ENCODE measurements around the gene UGT1A6.

UGT1A6 gene

DNA sequence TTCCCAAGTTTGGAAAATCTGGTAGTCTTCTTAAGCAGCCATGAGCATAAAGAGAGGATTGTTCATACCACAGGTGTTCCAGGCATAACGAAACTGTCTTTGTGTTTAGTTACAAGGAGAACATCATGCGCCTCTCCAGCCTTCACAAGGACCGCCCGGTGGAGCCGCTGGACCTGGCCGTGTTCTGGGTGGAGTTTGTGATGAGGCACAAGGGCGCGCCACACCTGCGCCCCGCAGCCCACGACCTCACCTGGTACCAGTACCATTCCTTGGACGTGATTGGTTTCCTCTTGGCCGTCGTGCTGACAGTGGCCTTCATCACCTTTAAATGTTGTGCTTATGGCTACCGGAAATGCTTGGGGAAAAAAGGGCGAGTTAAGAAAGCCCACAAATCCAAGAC is 79.5 kb downstream of the UGT1A6 start:
- no peak for DNase-seq

DNA sequence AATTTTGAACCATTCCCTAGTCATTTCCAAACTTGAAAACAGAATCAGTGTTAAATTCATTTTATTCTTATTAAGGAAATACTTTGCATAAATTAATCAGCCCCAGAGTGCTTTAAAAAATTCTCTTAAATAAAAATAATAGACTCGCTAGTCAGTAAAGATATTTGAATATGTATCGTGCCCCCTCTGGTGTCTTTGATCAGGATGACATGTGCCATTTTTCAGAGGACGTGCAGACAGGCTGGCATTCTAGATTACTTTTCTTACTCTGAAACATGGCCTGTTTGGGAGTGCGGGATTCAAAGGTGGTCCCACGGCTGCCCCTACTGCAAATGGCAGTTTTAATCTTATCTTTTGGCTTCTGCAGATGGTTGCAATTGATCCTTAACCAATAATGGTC is 79.9 kb downstream of the UGT1A6 start:
- no peak for DNase-seq

DNA sequence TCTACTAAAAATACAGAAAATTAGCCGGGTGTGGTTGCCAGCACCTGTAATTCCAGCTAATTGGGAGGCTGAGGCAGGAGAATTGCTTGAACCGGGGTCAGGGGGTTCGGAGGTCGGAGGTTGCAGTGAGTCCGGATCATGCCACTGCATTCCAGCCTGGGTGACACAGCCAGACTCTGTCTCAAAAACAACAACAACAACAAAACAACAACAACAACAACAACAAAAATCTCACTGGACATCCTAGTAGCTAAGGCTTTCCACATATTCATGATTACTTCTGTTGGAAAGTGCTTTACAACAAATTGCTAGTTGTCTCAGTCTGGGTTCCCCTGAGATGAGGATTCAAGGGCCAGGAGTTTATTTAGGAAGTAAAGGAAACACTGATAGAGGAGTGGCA is 81.2 kb downstream of the UGT1A6 start:
- DNase-seq, result no peak

DNA sequence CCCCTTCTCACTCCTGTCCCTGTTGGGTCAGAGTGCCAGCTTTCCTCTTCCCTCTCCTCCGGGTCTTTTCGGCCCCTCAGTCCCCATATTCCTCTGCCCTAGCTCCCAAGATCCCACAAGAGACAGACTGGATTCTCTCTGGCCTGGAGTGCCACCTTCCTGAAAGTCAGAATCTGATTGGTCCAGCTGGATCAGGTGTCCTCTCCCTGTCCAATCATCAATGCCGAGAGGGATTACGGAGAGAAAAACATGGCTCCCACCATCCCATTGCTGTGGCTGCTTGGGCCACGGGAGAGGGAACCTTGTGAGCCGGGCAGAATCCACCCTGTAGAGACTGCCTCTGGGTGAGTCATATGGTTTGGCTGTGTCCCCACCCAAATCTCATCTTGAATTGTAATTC is 82.7 kb downstream of the UGT1A6 start:
- DNase-seq, result no peak

DNA sequence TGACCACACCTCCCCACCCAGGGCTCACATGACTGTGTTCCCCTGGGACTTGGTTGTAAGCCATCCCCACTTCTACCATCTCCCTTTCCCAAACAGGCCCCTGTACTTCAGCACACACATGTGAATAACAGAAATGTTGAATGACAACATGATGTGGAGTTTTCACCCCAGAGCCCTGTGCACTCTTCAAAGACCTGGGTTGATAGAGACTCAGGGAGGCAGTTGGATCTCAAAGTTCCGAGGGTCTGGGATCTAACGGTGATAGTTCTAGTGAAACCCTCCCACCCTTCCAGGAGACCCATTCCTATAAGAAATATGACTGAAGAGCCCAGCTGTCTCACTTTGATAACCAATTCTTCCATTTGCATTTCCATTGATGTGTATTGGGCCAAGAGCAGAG is 85.3 kb downstream of the UGT1A6 start, which contains the start of gene MROH2A:
Gene MROH2A, plus strand, starts transcription at position 301 of the 400 bp plus-strand sequence. CDS start 1,029 bp downstream, outside the sequence.
- no peak for DNase-seq

DNA sequence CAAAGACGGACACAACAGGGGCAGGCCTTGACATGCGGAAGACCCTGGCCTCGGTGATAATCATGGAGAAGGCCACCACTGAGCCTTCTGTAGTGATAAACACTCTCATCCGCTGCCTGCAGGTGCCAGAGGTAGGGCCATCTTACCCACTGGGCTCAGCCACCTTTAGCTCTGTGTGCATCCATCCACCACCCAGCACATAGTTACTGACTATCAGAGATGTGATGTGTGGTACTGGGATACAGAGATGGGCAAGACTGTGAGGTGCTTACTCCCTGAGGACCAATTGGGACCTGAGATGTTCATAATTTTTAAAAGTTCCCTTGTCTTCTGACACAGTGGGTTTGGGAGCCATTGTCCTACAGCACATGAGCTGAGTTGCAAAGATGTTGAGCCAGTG is 87.0 kb downstream of the UGT1A6 start:
- DNase-seq, result no peak

DNA sequence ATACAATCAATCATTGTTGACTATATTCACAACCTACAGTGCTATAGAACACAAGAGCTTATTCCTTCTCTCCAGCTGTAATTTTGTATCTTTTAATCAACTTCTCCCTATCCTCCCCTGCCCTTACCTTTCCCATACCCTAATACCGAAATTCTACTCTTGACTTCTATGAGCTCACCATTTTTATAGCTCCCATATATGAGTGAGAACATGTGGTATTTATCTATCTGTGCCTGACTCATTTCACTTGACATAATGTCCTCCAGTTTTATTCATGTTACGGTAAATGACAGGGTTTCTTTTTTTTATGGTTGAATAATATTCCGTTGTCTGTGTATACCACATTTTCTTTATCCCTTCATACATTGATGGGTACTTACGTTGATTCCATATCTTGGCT is 88.1 kb downstream of the UGT1A6 start:
- no peak for DNase-seq

DNA sequence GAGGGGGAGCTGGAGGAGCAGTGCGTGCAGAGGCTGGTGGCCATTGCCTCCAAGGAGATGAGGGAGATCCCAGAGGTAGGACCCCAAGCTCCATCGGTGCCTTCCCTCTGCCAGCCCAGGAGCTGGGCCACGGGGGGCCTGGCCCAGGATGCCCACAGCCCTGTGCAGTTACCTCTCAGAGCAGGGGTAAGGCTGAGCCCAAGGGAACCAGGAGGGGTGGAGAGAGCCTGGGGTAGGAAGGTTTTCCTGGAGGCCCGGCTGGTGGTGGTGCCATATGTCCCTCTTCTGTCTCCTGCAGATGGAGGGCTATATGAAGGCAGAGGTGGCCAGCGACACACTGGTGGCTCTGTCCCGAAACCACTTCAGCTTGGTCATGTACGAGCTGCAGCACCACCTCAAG is 96.9 kb downstream of the UGT1A6 start:
- no peak for DNase-seq

DNA sequence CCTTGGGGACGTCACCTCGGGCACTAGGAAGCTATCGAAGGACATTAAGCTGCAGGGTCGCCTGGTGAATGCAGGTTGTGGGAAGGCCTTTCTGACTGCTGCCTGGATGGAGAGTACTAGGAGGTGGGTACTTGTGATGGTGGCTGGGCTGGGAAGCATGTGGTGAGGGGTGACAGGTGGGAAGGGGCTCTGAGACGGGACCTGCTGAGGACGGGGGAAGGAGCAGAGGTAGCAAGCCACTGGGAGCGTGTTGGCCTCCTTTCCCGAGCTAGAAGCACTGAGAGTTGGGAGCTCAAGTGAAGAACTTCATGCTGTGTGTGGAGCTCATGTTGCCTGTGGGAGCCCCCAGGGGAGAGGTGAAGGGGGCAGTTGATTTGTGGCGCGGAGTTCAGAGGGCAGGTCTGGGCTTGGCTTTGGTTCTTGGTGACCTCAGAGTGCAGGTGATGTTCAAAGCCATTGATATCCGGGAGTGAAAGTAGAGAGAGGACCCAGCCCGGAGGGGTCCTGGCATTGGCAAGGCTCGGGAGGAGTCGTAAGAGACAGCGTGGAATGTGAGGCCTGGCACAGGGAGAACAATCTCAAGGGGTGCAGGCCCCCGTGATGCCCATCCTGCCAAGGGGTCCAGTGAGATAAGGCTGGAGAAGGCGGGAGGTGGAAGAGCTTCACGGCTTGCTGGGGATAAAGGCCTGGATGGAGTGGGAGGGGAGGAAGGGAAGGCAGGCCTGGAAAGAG is 98.6 kb downstream of the UGT1A6 start:
- DNase-seq, result no peak

DNA sequence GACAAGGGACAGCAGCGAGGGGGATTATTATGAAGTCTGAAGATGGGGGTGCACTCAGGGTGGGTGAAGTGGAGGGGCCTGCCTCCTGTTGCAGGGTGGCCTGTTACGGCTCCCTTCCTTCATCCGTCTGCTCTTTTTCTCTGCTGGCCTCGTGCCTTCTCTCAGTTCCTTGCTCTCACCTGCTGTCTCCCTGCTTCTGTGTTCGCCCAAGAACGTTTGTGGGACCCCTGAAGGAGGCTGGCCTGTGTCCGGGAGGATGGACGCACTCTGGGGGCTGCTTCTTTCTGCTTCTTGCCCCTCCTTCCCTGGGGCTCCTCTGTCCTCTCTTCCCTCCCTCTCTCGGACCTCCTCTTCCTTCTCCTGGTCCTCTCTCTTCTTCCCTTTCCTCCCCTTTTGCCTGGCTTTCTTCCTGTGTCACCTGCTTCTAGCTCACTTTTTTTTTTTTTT is 99.2 kb downstream of the UGT1A6 start:
- DNase-seq, result no peak

DNA sequence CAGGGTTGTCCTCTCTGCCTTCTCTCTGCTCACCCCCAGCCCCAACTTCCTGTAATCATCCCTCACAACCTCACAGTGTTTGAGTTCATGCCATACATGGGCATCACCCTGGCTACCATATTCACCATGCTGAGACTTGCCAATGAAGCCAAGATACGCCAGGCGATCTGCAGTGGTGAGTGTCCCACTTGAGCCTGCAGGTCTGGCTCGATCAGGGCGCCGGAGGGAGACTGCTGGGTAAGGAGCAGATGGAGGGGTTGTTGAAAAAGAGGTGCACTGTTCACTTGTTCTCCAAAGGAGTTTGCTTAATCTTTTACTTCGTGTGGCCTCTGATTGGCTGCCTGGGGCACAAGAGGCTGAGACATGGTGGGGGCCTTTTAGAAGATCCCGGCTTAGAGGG is 100.0 kb downstream of the UGT1A6 start:
- no peak for DNase-seq

DNA sequence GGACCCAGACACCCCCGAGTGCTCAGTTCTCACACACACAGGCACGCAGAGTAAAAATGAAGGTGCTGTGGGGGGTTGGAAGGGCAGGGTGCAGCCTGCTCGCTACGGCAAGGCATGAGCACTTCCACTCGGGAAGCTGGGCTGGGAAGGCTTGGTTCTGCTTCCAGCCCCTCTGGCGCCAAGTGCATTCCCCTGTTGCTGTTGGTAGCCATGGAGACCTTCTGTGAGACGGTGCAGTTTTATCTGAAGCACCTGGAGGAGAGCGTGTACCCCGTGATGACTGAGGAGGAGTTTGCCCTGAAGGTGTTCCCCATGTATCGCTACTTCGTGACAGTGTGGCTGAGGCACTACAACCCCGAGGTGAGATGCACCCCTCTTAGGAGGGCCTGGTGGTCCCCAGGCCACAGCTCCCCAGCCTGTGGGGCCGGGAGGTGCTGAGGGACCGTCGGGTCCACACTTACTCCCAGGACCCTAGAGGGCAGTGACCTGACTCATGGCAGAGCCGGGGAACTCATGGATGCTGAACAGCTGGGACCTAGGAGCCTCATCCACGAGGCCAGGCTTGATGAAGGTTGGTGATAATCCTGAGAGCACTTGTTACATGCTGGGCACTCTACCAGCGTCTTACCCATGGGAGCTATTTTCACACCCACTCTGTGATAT is 100.9 kb downstream of the UGT1A6 start:
- DNase-seq, result no peak

DNA sequence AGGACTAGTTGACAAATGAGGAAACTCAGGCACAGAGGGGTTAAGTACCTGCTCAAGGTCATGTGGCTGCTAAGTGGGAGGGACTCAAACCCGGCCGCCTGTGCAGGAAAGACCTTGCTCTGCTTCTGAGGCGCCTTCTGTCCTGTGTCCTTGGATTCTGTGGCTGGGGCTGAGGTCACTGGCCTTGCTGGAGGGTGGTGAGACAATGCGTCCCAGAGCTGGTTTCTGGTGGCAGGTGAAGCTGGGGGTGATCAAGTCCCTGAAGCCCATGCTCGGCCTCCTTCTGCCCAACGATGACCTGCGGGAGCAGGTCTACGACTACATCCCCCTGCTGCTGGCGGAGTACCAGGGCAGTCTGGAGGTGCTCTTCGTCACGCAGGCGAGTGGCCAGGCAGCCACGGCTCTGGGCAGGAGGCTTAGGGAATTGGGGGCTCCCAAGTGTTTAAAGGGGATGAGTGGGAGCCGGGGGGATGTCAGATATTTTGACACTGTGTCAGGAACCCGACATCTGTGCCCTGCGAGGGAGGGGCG is 101.5 kb downstream of the UGT1A6 start:
- DNase-seq, result no peak

DNA sequence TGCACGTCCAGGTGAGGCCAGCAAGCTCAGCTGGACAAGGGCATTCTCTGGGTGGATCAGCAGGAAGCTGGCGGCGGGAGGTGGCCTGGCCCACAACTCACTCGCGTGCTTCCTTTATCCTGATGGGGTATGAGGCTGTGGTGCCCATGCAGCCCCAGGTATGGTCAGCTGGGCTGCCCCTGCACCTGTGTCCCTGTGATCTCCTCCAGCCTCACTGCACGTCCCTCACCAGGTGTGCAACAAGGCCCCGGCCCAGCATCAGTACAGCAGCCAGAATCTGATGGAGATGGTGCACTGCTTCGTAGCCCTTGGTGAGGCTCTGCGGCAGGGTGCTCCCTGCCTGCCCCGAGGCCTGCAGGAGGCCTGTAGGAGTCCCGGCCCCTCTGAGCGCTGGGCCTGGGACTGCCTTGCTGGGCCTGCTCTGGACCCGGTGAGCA is 103.1 kb downstream of the UGT1A6 start:
- DNase-seq, result no peak

DNA sequence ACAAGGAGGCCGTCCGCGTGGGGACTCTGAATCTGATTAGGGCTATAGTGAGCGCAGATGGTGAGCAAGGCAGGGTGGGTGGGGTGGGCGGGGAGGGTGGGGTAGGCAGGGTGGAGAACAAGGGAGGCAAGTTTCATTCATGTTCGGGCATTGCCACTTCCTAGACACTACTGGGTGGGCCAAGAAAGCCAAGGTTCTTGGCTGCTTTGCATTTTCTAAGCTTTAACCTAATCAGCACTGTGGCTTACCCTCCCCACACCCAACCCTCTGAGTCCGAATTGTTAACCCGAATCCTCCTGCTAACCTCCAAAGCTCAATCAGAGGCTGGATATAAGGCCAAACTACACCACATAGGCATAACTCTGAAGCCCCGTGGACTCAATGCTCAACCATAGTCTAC is 103.6 kb downstream of the UGT1A6 start:
- no peak for DNase-seq

DNA sequence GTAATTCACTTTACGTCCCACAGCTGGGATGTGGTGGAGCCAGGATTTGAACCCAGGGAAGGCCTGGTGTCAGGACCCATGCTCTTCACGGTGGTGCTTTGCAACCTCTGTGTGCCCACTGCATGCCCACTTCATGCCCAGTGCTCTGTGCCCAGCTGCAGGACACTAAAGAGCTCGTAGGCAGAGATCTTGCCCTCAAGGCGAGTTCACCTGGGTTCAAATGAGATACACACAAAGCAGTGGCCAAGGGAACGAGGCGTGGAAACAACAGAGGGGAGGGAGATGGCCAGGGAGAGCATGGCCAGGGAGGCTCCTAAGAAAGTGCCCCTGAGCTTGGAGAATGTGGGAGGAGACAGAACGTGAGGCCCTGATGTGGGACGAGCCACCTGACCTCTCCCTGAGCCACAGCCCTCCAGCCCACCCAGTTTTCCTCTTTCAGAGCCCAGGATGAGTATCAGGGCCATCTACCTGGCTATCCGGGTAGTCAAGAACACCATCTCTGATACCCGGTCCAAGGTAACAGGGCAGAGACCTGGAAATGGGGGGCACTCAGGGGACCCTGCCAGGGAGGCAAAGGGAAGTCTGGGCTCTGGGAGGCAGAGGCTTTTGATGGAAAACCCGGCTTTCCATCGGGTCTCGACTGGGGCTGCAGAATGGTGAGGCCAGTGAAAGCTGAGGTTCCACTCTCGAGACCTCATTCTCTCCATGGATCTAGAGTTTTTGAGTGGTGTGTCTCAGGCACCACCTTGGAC is 105.8 kb downstream of the UGT1A6 start:
- DNase-seq, result no peak

DNA sequence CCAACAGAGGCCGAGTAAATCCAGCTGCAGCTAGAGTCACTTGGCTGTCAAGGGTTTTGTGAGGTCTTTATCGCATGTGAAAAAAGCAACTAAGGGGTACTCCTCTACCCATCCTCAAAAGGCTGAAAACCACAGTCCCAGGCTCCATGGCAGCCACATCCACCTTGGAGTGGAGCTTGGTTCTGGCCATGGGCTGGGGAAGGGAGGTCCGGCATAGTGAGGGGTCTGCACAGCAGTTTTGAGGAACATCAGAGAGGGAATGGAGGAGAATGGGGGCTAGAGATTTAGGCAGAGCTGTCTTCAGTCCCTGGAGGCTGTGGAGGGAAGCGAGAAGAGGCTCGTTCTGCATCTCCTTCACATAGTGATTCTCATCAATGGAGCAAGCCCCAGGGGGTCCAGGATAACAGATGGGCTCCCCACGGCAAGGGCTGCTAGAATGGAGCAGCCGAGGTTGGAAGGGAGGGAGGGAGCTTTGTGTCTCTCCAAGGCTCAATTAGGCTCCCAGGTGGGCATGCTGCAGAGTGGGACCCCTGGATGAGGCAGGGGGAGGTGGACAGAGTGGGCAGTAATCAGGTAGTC is 106.5 kb downstream of the UGT1A6 start:
- no peak for DNase-seq

DNA sequence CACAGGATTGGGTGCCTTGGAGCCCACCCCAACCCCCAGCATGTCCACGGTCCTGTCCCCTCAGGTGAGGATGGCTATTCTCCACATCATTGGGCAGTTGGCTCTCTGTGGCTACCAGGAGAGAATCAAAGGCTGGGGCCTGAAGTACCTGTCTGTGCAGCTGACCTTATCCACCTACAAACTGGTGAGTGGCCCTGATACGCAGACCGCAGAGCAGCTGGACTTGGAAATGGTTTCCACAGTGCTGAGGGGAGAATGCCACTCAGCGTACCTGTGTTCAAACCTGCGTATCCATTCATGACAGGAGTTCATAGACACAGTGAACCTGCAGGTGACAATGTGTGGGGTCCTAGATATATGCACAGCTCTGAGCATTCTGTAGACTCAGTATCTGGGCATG is 107.0 kb downstream of the UGT1A6 start:
- DNase-seq, result no peak

DNA sequence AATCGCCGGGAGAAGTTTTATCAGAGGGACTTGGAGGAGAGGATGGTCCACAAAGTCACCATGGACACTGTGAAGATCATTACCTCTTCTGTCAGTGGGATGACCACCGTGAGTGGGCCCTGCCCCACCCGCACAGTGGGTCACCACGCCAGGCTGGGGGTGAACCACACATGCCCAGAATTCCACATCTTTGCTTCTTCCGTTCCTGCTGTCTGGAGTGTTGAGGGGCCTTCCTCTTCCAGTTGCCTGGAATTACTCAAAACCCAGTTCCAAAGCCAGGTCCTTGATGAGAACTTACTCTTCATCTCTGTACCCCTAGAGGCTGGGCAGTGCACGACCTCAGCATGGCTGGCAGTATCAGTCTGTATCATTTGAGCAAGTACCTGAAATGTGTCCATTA is 107.5 kb downstream of the UGT1A6 start:
- DNase-seq, result no peak

DNA sequence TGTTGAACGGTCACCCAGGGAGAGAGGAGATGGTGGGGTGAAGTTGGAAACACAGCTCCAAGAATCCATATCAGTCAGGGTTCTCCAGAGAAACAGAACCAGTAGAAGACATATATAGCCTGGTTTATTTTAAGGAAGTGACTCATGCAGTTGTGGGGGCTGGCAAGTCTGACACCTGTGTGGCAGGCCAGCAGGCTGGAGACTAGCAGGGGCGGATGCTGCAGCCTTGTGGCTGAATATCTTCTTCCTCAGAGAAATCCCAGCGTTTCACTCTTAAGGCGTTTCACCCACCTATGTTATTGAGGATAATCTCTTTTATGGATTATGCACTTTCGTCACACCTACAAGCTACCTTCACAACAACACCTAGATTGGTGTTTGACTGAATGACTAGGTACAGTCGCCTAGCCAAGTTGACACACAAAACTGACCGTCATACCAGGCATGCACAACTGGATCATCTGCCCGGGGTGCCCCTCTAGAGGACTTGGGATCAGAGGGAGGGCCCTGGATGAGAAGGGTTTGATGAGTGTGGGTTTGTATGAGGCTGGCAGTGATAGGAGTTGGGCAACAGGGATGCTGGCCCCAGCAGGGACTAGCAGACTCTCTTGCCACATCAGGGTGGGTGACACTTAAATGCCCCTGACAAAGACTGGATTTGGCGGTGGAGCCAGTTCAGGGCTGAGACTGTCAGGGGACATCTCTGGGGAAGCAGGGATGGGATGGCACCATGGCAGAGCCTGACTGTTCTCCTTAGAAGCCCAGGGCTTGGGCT is 108.9 kb downstream of the UGT1A6 start:
- DNase-seq, result no peak

DNA sequence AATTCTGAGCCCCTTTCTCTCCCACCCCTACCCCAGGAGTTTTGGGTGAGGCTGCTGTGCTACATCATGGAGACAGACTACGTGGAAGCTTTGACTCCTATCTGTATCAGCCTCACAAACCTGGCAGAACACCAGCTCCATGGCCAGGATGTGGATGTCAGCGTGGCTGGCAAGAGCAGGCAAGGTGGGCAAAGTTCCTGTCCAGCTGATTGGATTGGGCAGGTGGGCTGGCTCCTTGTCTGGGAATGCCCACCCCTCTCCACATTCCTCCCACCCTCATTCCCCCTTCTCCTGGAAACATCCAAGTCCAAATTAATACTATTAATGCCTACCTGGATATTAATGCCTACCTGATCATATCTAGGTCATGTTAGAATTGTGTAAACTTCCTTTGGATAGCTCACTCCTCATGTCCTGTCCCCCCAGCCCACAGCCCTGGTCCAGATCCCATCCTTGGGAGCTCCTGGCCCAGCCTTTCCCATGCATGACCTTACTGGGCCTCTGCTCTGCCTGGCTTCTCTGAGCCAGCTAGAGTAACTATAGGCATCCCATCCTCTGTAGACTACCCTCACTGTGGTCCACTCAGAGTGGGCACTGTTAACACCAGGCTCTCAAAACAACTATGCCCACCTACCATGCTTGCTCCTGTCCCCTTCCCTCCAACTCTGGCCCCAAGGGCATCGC is 109.6 kb downstream of the UGT1A6 start:
- DNase-seq, result no peak
